ENCODE data around the gene LHX5. TPM values are rescaled to one million over a fixed set of nuclear protein-coding genes. Genes with fewer than 3 reads are reported as not detected.

Gene LHX5
- total and polyA plus RNA-seq, 9 donors, result not detected

DNA sequence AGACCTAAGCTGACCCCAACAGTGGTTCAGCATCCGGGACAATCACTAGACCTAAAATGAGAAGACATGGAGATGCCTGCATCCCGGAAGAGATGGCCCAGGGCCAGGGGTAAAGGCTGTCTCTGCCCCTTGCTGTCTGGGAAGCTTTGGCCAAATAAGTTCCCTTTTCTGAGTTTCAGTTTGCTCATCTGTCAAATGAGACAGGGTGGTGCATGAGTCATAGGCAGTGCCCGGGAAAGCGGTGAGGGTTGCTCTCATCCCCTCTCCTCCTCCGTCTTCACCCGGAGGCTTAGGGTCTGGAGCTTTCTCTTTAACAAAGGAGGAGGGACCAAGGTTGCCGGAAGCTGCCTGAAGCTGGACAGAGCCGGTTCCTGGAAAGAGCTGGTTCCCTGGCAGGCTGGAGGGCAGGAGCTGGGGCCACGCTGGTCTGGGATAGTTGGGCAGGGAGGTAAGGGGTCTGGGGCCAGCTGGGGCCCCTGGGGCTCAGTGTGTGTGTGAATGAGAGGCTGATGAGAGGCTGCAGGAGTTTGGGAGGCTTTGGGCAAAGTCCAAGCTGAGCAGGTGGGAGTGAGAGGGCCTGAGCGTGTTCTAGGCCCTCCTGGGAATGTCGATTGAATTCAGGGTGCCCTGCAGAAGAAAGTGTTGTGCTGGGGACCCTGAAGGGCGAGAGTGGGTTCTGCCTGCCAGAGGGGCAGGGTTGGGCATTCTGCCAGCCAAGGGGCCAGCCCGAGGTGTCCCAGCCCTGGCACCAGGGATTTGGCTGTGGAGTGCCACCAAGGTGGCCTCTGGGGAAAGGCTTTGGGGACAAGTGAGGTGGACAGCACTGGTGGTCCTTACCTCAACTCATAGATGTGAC, 49.4 kb downstream of the LHX5 start, which contains the start of gene SDSL:
SDSL (plus strand) TSS at position 351 of the 856 bp plus-strand sequence. CDS start 5,603 bp downstream, outside the sequence.
- Histone ChIP-seq H3K4me1 (ENCODE audit: insufficient read depth) (peaks cover 7% of the 10 kb centered on the region), H3K36me3 (no peaks in the 10 kb centered on the region), H3K27ac (peak within 1 kb of the TSS in 1 of 2 donors; percentile 46), H3K9me3 (no peaks in the 10 kb centered on the region), H3K4me3 (peak within 1 kb of the TSS; percentile 31), H3K27me3 (no peaks in the 10 kb centered on the region)
- intact Hi-C loops (cut with DNase I), result loop anchor here in 1 of 4 donors (10.0 kb wide), 1 partner anchor 117 kb away; no protein-coding TSS in a partner anchor
- DNase-seq, result peak; percentile 62 to 71 (median 70)
- WGBS, 3 donors, result 0 to 4% (median 1%) methylated on average over 13 of the region's 13 CpGs
- TF ChIP-seq EP300 (IDR thresholded peaks at IDR 0.05) (no peak), POLR2A (IDR thresholded peaks at IDR 0.05) (no peak)
- TF ChIP-seq, protein P1, sequence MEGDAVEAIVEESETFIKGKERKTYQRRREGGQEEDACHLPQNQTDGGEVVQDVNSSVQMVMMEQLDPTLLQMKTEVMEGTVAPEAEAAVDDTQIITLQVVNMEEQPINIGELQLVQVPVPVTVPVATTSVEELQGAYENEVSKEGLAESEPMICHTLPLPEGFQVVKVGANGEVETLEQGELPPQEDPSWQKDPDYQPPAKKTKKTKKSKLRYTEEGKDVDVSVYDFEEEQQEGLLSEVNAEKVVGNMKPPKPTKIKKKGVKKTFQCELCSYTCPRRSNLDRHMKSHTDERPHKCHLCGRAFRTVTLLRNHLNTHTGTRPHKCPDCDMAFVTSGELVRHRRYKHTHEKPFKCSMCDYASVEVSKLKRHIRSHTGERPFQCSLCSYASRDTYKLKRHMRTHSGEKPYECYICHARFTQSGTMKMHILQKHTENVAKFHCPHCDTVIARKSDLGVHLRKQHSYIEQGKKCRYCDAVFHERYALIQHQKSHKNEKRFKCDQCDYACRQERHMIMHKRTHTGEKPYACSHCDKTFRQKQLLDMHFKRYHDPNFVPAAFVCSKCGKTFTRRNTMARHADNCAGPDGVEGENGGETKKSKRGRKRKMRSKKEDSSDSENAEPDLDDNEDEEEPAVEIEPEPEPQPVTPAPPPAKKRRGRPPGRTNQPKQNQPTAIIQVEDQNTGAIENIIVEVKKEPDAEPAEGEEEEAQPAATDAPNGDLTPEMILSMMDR (IDR thresholded peaks at IDR 0.05), result no peak

DNA sequence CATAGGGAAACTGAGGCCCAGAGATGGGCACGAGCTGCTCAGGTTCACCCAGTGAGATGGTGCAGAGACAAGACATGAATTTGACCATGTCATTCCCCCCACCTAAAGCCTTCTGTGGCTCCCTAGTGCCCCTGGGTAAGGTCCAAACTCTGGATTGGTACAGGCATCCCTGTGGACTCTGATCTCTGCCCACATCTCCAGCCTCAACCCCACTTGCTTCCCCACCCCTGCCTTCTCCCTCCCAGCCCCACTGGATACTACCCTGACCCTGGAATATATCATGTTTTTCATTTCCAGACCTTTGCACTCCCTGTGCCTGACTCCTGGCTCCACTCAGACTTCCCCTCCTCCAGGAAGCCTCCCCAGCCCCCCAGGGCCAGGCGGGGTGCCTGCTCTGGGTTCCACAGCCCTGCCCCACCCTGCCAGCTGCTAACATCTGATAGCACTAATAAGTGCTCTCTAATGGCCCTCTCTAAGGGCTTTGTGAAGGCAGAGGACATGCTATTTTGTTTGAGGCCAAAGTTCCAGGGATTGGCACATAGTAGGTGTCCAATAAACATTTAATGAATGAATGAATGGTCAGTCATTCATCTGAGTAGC, 50.6 kb downstream of the LHX5 start:
- intact Hi-C loops (cut with DNase I), result loop anchor here in 1 of 4 donors (10.0 kb wide), 1 partner anchor 116 kb away; no protein-coding TSS in a partner anchor
- no peaks in the 10 kb centered on the region for H3K36me3 ChIP-seq
- DNase-seq, result no peak
- H3K4me1 ChIP-seq (ENCODE audit: insufficient read depth), result peaks cover 7% of the 10 kb centered on the region
- H3K4me3 ChIP-seq, result no peak overlapping the region
- no peaks in the 10 kb centered on the region for H3K9me3 ChIP-seq
- TF ChIP-seq EP300 (IDR thresholded peaks at IDR 0.05), result no peak
- TF ChIP-seq, protein P1 (IDR thresholded peaks at IDR 0.05), result no peak
- no peak for TF ChIP-seq POLR2A (IDR thresholded peaks at IDR 0.05)
- WGBS, 3 donors, result 41 to 65% (median 55%) methylated on average over 2 of the region's 2 CpGs
- no peaks in the 10 kb centered on the region for H3K27me3 ChIP-seq
- H3K27ac ChIP-seq, result no peak overlapping the region

DNA sequence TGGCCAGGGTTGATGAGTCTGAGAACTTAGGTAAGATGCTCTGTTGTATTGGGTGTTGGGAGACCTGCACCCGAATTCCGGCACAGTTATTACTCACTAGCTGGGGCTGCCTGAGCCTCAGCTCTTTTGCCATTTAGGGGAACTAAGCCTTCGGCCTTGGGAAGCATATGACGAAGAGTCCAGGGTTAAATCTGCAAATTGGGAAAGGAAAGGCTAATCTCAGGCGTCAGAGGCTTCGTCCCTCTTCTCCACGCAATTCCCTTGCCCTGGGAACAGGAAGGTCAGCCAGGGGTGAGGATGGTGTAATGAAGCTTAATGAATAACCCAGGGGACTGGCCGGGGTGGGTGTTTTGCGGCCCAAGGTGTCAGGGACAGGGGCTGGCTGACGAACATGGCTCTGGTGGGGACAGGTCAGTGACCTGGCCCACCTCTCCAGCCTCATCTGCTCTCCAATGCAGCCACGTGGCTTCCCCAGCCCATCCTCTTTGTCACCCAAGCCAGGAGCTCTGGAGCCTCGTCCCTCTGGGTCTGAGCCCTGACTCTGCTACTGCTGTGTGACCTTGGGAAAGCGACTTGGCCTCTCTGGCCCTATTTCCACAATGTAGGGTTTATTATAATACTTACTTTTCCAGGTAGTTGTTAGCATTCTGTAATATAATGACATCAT, 53.3 kb downstream of the LHX5 start:
- 42 to 46% (median 42%) methylated on average over 13 of the region's 13 CpGs for WGBS, 3 donors
- H3K27me3 ChIP-seq, result no peaks in the 10 kb centered on the region
- intact Hi-C loops (cut with DNase I), result no loop called here
- H3K4me1 ChIP-seq (ENCODE audit: insufficient read depth), result peaks cover 7% of the 10 kb centered on the region
- no peak overlapping the region for H3K27ac ChIP-seq
- H3K9me3 ChIP-seq, result no peaks in the 10 kb centered on the region
- H3K36me3 ChIP-seq, result no peaks in the 10 kb centered on the region
- no peak overlapping the region for H3K4me3 ChIP-seq
- peak in 3 of 5 donors; percentile 34 to 68 (median 61) for DNase-seq
- no peak for TF ChIP-seq POLR2A (IDR thresholded peaks at IDR 0.05)
- TF ChIP-seq EP300 (IDR thresholded peaks at IDR 0.05), result no peak
- TF ChIP-seq, protein P1 (IDR thresholded peaks at IDR 0.05), result no peak

DNA sequence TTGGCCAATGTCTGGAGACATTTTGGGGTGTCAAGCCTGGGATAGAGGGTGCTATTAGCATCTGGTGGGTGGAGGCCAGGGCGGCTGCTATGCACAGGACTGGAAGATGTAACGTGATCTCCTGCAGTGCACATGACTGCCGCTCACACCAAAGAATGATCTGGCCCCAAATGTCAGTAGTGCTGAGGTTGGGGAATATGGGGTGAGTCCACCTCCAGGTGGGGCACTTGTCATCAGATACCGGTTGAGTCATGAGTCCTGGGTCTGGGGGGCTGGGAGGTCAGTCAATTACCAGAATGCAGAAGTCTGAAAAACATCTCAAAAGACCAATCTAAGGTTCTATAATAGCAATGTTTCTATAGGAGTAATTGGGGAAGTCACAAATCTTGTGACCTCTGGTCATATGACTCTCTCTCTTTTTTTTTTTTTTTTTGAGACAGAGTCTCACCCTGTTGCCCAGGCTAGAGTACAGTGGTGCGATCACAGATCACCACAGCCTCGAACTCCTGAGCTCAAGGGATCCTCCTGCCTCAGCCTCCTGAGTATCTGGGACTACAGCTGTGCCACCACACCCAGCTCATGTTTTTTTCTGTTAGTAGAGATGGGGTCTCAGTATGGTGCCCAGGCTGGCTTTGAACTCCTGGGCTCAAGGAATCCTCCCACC, 55.4 kb downstream of the LHX5 start:
- intact Hi-C loops (cut with DNase I), result no loop called here
- TF ChIP-seq EP300 (IDR thresholded peaks at IDR 0.05), result no peak
- TF ChIP-seq POLR2A (IDR thresholded peaks at IDR 0.05), result no peak
- Histone ChIP-seq H3K27ac (no peak overlapping the region), H3K27me3 (no peaks in the 10 kb centered on the region), H3K4me3 (no peak overlapping the region), H3K4me1 (ENCODE audit: insufficient read depth) (no peaks in the 10 kb centered on the region), H3K36me3 (no peaks in the 10 kb centered on the region), H3K9me3 (no peaks in the 10 kb centered on the region)
- no peak for DNase-seq
- 62 to 73% (median 63%) methylated on average over 6 of the region's 6 CpGs for WGBS, 3 donors

Data from ovary (tissue), 9 donors.